Measurements from ENCODE around the gene NEDD8. TPM values are rescaled to one million over a fixed set of nuclear protein-coding genes. Genes with fewer than 3 reads are reported as not detected.
A peak's percentile ranks its signal among the peaks of the same experiment; 100 is the strongest.

NEDD8 gene
- total and polyA plus RNA-seq, 8 donors = 162 to 219 (median 200) TPM

DNA sequence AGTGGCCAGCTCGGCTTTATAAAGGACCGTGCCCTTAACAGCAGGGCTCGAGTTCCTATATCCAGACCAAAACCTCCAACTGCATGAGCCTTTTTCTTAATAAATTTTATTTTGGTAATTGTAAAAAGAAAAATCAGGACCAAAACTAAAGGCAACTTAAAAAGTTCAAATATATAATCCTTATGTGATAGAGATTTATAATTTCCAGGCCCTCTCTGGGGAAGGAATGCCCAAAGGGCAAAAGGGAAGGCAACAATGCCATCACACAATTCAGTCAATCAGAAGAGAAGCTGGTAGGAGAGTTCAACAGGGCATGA, 43.1 kb downstream of the NEDD8 start:
- DNase-seq (no peak), ATAC-seq (no peak)
- peaks cover 7 to 33% of the 10 kb centered on the region in 2 donors for H3K4me1 ChIP-seq
- H3K27me3 ChIP-seq = no peaks in the 10 kb centered on the region
- peak overlapping the region; percentile 36 to 73 for H3K27ac ChIP-seq
- peaks cover 0 to 70% of the 10 kb centered on the region in 2 donors for H3K36me3 ChIP-seq
- TF ChIP-seq, protein P1, sequence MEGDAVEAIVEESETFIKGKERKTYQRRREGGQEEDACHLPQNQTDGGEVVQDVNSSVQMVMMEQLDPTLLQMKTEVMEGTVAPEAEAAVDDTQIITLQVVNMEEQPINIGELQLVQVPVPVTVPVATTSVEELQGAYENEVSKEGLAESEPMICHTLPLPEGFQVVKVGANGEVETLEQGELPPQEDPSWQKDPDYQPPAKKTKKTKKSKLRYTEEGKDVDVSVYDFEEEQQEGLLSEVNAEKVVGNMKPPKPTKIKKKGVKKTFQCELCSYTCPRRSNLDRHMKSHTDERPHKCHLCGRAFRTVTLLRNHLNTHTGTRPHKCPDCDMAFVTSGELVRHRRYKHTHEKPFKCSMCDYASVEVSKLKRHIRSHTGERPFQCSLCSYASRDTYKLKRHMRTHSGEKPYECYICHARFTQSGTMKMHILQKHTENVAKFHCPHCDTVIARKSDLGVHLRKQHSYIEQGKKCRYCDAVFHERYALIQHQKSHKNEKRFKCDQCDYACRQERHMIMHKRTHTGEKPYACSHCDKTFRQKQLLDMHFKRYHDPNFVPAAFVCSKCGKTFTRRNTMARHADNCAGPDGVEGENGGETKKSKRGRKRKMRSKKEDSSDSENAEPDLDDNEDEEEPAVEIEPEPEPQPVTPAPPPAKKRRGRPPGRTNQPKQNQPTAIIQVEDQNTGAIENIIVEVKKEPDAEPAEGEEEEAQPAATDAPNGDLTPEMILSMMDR (IDR thresholded peaks at IDR 0.05) = no peak
- intact Hi-C loops (cut with DNase I) = no loop called here
- H3K4me3 ChIP-seq = peak overlapping the region; percentile 74 to 86
- H3K9me3 ChIP-seq = no peaks in the 10 kb centered on the region

DNA sequence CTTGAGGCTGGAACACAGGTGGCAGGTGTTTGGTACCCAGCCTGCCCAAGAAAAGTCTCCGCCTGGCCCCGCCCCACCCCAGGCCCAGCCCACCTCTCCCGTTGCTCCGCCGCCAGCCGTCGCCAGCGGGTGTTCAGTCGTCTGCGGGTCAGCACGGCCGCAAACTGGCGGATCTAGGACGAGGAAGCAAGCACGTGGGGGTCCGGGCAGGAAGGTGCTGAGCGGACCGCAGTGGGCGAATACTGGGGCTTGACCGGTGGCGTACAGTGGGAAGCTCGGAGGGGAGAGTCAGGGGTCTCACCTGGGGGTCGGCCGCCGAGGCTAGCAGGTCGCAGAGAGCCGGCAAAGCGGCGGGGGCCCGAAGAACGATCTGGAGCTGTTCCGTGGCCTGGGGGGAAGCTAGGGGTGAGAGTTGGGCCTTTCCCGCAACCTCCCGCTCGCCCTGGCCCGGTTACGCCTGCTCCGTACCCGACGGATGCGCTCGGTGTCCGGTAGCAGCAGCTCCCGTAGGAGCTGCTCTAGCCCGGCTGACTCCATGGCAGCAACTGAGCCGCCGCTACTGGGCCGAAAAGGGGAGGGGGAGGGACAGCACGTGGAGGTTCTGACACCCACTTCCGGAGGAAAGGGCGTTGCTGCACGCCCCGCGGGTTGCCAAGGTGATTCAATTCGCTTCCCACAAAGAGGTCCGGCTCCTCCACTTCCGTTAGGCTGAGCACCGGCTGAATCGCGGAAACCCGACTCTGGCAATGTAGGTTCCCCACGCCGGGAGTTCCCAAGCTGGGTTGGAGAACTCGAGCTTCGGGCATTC, 43.7 kb downstream of the NEDD8 start, which contains the start of gene IPO4:
Gene IPO4, minus strand, starts transcription at position 566 of the 808 bp plus-strand sequence. Its CDS starts 29 bp downstream, at position 537.
- intact Hi-C loops (cut with DNase I) = no loop called here
- DNase-seq (peak; percentile 94 to 98 (median 96)), ATAC-seq (peak; percentile 97)
- Histone ChIP-seq H3K4me1 (peaks cover 6 to 29% of the 10 kb centered on the region in 2 donors), H3K4me3 (peak within 1 kb of the TSS; percentile 74 to 86), H3K27ac (peak within 1 kb of the TSS; percentile 36 to 73), H3K27me3 (no peaks in the 10 kb centered on the region), H3K9me3 (no peaks in the 10 kb centered on the region), H3K36me3 (peaks cover 0 to 76% of the 10 kb centered on the region in 2 donors)
- TF ChIP-seq, protein P1 (IDR thresholded peaks at IDR 0.05) = no peak

DNA sequence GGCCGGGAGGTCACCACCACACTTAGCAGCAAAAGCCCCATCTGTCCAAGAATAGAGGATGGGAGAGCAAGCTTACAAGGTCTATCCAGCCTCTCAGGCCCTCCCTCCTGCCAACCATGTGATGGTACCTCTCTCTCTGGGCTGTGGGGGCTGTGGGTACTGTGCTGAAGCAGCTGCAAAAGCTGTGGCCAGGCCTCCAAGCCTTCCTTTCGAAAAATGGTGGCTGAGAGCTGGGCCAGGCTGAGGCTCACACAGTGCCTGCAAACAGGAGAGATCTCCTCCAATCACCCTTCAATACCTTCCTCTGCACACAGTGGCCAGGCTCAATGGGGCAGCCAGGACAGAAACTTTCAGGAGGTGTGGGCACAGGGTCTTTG, 44.6 kb downstream of the NEDD8 start:
- Histone ChIP-seq H3K36me3 (peaks cover 0 to 78% of the 10 kb centered on the region in 2 donors), H3K9me3 (no peaks in the 10 kb centered on the region), H3K27ac (peak overlapping the region in 1 of 2 donors; percentile 73), H3K4me1 (peaks cover 6 to 29% of the 10 kb centered on the region in 2 donors), H3K4me3 (peak overlapping the region in 1 of 2 donors; percentile 74), H3K27me3 (no peaks in the 10 kb centered on the region)
- TF ChIP-seq, protein P1 (IDR thresholded peaks at IDR 0.05) = no peak
- ATAC-seq (no peak), DNase-seq (no peak)
- intact Hi-C loops (cut with DNase I) = no loop called here

DNA sequence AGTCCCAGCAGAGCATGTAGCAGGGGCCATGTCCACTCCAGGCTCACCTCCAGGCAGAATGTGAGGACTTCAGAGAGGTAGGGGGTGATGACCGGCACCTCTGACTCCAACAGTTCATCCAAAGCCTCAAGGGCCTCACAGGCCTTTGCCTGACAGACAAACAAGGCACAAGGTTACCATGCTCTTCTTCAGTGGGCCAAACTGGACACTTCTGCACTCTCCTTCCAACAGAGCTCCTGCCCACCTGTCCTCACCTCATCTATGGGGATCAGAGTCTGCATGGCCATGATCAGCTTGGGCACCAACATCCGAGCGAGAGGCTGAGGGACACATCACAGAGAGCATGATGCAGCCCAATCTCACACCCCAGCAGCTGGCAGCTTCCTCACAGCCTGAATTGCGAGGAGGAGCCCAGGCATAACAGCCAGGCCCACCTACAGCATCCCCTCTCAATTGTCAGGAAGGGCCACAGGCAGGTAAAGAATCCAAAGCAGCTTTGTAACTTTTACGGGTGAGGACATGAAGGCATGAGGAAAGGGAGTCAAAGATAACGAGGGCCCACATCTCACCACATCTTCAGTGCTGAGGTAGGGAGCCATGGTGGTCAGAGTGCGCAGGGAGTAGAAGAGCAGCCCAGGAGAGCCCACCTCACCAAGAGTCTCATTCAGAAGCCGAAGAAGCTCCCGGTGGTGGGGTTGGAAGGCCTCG, 45.2 kb downstream of the NEDD8 start:
- intact Hi-C loops (cut with DNase I) = no loop called here
- ATAC-seq = no peak
- peaks cover 0 to 78% of the 10 kb centered on the region in 2 donors for H3K36me3 ChIP-seq

More for the DNA sequence above, 45.2 kb downstream of the NEDD8 start:
- peaks cover 6 to 29% of the 10 kb centered on the region in 2 donors for H3K4me1 ChIP-seq
- H3K9me3 ChIP-seq = no peaks in the 10 kb centered on the region
- TF ChIP-seq, protein P1 (IDR thresholded peaks at IDR 0.05) = no peak
- H3K27ac ChIP-seq = no peak overlapping the region
- H3K4me3 ChIP-seq = peak overlapping the region in 1 of 2 donors; percentile 74
- no peaks in the 10 kb centered on the region for H3K27me3 ChIP-seq
- DNase-seq = no peak
